Endodermal cell (in vitro differentiated cells): ENCODE measurements around the gene ZIM2. TPM values are rescaled to one million over a fixed set of nuclear protein-coding genes. Genes with fewer than 3 reads are reported as not detected.

Source experiments
- DNase-seq: peaks from one replicate; pipeline ENCODE4 v3.0.0-alpha.2; 2017
- H3K27ac ChIP-seq: 2 replicates; pipeline ENCODE4 v1.5.1; 2013; ENCODE audit warnings: mild to moderate bottlenecking, low read depth, low read length, moderate library complexity
- H3K27me3 ChIP-seq: 2 replicates; pipeline ENCODE4 v1.6.1; 2013; ENCODE audit warnings: mild to moderate bottlenecking, low read length, moderate library complexity; ENCODE audit not compliant: insufficient read depth, control insufficient read depth, poor library complexity, severe bottlenecking
- H3K36me3 ChIP-seq: 2 replicates; pipeline ENCODE4 v1.7.0; 2013; ENCODE audit warnings: mild to moderate bottlenecking, low read length, moderate library complexity; ENCODE audit not compliant: control insufficient read depth, insufficient read depth
- H3K4me1 ChIP-seq: one replicate; pipeline ENCODE4 v1.7.0; 2013; ENCODE audit warnings: low read length; ENCODE audit not compliant: control insufficient read depth, insufficient read depth
- H3K4me3 ChIP-seq: 2 replicates; pipeline ENCODE4 v1.5.1; 2013; ENCODE audit warnings: mild to moderate bottlenecking, low read length, moderate library complexity
- H3K9ac ChIP-seq: 2 replicates; pipeline ENCODE4 v1.6.1; 2013; ENCODE audit warnings: mild to moderate bottlenecking, low read length, moderate library complexity; ENCODE audit not compliant: poor library complexity, severe bottlenecking; ENCODE audit errors: extremely low read depth
- H3K9me3 ChIP-seq: 2 replicates; pipeline ENCODE4 v1.6.1; 2013; ENCODE audit warnings: mild to moderate bottlenecking, low read length, moderate library complexity; ENCODE audit not compliant: control insufficient read depth
- H3K27ac Mint-ChIP-seq: 2 replicates; pipeline ENCODE4 v1.8.0; 2020; ENCODE audit warnings: mixed read lengths
- H3K27me3 Mint-ChIP-seq: 2 replicates; pipeline ENCODE4 v1.8.0; 2021; ENCODE audit warnings: mild to moderate bottlenecking, mixed read lengths; ENCODE audit not compliant: insufficient read depth
- H3K36me3 Mint-ChIP-seq: 2 replicates; pipeline ENCODE4 v1.8.0; 2020; ENCODE audit warnings: low read depth, mixed read lengths
- H3K4me1 Mint-ChIP-seq: 2 replicates; pipeline ENCODE4 v1.8.0; 2020; ENCODE audit warnings: mixed read lengths
- H3K4me3 Mint-ChIP-seq: 2 replicates; pipeline ENCODE4 v1.8.0; 2020; ENCODE audit warnings: mild to moderate bottlenecking, moderate library complexity, mixed read lengths
- H3K9me3 Mint-ChIP-seq: 2 replicates; pipeline ENCODE4 v1.8.0; 2020; ENCODE audit warnings: mild to moderate bottlenecking, mixed read lengths
- CTCF ChIP-seq: fragments of 200-600 bp; sonication (generic); conservative IDR thresholded peaks from 2 replicates; pipeline ENCODE4 v1.5.0; 2021; ENCODE audit warnings: antibody characterized with exemption, mild to moderate bottlenecking
- WGBS, 2 experiments: methylation state at CpG; one replicate each; pipeline versions ENCODE4 v1.1.5 to v1.1.7; 2013; ENCODE audit warnings: missing lambda C conversion rate in 2 of 2, mixed read lengths in 1 of 2; ENCODE audit not compliant: insufficient coverage in 1 of 2, insufficient read length in 1 of 2; 5-methylcytosine and 5-hydroxymethylcytosine counted together
- total RNA-seq, 2 donors: library from RNA; stranded (reverse); fragmentation: NEBNext Ultra II Directional in 1 of 2; extraction: Animal tissue kit (Norgen Biotek cat#: 25700) in 1 of 2; gene quantifications; 2 replicates in 1 of 2; 3 replicates in 1 of 2; pipeline ENCODE4 v1.2.1, GENCODE V29; 2021

The ZIM2 gene
- total RNA-seq, 2 donors from 2014 or later = not detected

GRCh38 chr19:56831255-56831654, 9.3 kb downstream of the ZIM2 start:
- no peaks in the 10 kb centered on the region for H3K36me3 Mint-ChIP-seq
- no peaks in the 10 kb centered on the region for H3K27me3 ChIP-seq
- TF ChIP-seq CTCF = no peak
- no peak overlapping the region for H3K27ac Mint-ChIP-seq
- peaks cover 93% of the 10 kb centered on the region for H3K9me3 ChIP-seq
- H3K27ac ChIP-seq = no peak overlapping the region
- H3K27me3 Mint-ChIP-seq = no peaks in the 10 kb centered on the region
- no peak for DNase-seq
- no peak overlapping the region for H3K4me3 Mint-ChIP-seq
- no peak overlapping the region for H3K9ac ChIP-seq
- H3K4me1 Mint-ChIP-seq = no peaks in the 10 kb centered on the region
- 12 to 13% methylated on average over 2 of the region's 2 CpGs for WGBS, 2 experiments
- H3K36me3 ChIP-seq = no peaks in the 10 kb centered on the region
- H3K9me3 Mint-ChIP-seq = peaks cover 92% of the 10 kb centered on the region
- H3K4me3 ChIP-seq = no peak overlapping the region
- H3K4me1 ChIP-seq = no peaks in the 10 kb centered on the region

- Histone ChIP-seq H3K9me3 (peaks cover 93% of the 10 kb centered on the region), H3K4me3 (no peak overlapping the region), H3K9ac (no peak overlapping the region), H3K36me3 (no peaks in the 10 kb centered on the region), H3K27ac (no peak overlapping the region), H3K27me3 (no peaks in the 10 kb centered on the region), H3K4me1 (no peaks in the 10 kb centered on the region)
- Mint-ChIP-seq H3K9me3 (peaks cover 92% of the 10 kb centered on the region), H3K4me1 (no peaks in the 10 kb centered on the region), H3K27me3 (no peaks in the 10 kb centered on the region), H3K4me3 (no peak overlapping the region), H3K36me3 (no peaks in the 10 kb centered on the region), H3K27ac (no peak overlapping the region)
- no peak for DNase-seq
- TF ChIP-seq CTCF = no peak
- WGBS, 2 experiments = 54 to 66% methylated on average over 3 to 6 of the region's 6 CpGs
These were observed 10.9 kb downstream of the ZIM2 start for GRCh38 chr19:56829596-56829995.

- H3K4me3 Mint-ChIP-seq = no peak overlapping the region
- Histone ChIP-seq H3K27ac (no peak overlapping the region), H3K36me3 (no peaks in the 10 kb centered on the region), H3K4me3 (no peak overlapping the region), H3K9ac (no peak overlapping the region), H3K4me1 (no peaks in the 10 kb centered on the region), H3K27me3 (no peaks in the 10 kb centered on the region), H3K9me3 (peaks cover 92% of the 10 kb centered on the region)
- no peak for TF ChIP-seq CTCF
- H3K9me3 Mint-ChIP-seq = peaks cover 92% of the 10 kb centered on the region
- no peaks in the 10 kb centered on the region for H3K27me3 Mint-ChIP-seq
- H3K4me1 Mint-ChIP-seq = no peaks in the 10 kb centered on the region
- no peak for DNase-seq
- 50 to 71% methylated on average over 1 to 2 of the region's 2 CpGs for WGBS, 2 experiments
- no peaks in the 10 kb centered on the region for H3K36me3 Mint-ChIP-seq
- no peak overlapping the region for H3K27ac Mint-ChIP-seq
These were observed 12.8 kb downstream of the ZIM2 start for GRCh38 chr19:56827708-56828107.
